Esophagus squamous epithelium (tissue), 4 donors: ENCODE results near the gene TMEM91.

Experiments used
- CTCF ChIP-seq, 6 experiments: fragments of 450-650 bp in 4 of 6; fragments of 200-600 bp in 2 of 6; sonication (generic) in 2 of 6; IDR thresholded peaks; one replicate each; pipeline ENCODE4 v1.5.1; 2016 to 2019; ENCODE audit warnings: antibody characterized with exemption in 6 of 6, mild to moderate bottlenecking in 4 of 6, moderate library complexity in 4 of 6
- POLR2A ChIP-seq, 4 donors: fragments of 450-650 bp; IDR thresholded peaks; one replicate each; pipeline ENCODE4 v1.6.1; 2017; ENCODE audit warnings: antibody characterized with exemption in 4 of 4, mild to moderate bottlenecking in 4 of 4, moderate library complexity in 3 of 4

- TF ChIP-seq CTCF (IDR thresholded peaks at IDR 0.05) (no peak), POLR2A (IDR thresholded peaks at IDR 0.05) (no peak)
These were observed 3.8 kb upstream of the TMEM91 start for GRCh38 chr19:41372501-41372900.
